ENCODE measurements around the gene OR5AU1.

OR5AU1 gene

GRCh38 chr14:21201732-21202462 lies 46.0 kb upstream of the OR5AU1 start:
- Histone ChIP-seq H3K4me3 (replicated peaks; ENCODE audit: low read depth, low read length) (no peak overlapping the region), H3K27me3 (replicated peaks; ENCODE audit: control insufficient read depth, insufficient read depth, low read length) (no peaks in the 10 kb centered on the region), H3K36me3 (ENCODE audit: control insufficient read depth, insufficient read depth, low read length) (peaks cover 3% of the 10 kb centered on the region)
- no peak for DNase-seq (ENCODE audit: extremely low read depth, insufficient read length)
- TF ChIP-seq, protein P1, sequence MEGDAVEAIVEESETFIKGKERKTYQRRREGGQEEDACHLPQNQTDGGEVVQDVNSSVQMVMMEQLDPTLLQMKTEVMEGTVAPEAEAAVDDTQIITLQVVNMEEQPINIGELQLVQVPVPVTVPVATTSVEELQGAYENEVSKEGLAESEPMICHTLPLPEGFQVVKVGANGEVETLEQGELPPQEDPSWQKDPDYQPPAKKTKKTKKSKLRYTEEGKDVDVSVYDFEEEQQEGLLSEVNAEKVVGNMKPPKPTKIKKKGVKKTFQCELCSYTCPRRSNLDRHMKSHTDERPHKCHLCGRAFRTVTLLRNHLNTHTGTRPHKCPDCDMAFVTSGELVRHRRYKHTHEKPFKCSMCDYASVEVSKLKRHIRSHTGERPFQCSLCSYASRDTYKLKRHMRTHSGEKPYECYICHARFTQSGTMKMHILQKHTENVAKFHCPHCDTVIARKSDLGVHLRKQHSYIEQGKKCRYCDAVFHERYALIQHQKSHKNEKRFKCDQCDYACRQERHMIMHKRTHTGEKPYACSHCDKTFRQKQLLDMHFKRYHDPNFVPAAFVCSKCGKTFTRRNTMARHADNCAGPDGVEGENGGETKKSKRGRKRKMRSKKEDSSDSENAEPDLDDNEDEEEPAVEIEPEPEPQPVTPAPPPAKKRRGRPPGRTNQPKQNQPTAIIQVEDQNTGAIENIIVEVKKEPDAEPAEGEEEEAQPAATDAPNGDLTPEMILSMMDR (IDR thresholded peaks at IDR 0.05; ENCODE audit: insufficient read depth, low read length, poor library complexity, severe bottlenecking): no peak

- H3K27me3 ChIP-seq (replicated peaks; ENCODE audit: control insufficient read depth, insufficient read depth, low read length): no peaks in the 10 kb centered on the region
- TF ChIP-seq, protein P1 (IDR thresholded peaks at IDR 0.05; ENCODE audit: insufficient read depth, low read length, poor library complexity, severe bottlenecking): no peak
- no peak for DNase-seq (ENCODE audit: extremely low read depth, insufficient read length)
- no peak overlapping the region for H3K4me3 ChIP-seq (replicated peaks; ENCODE audit: low read depth, low read length)
- peaks cover 3% of the 10 kb centered on the region for H3K36me3 ChIP-seq (ENCODE audit: control insufficient read depth, insufficient read depth, low read length)
These were observed 45.0 kb upstream of the OR5AU1 start for GRCh38 chr14:21200752-21201461.

DNA sequence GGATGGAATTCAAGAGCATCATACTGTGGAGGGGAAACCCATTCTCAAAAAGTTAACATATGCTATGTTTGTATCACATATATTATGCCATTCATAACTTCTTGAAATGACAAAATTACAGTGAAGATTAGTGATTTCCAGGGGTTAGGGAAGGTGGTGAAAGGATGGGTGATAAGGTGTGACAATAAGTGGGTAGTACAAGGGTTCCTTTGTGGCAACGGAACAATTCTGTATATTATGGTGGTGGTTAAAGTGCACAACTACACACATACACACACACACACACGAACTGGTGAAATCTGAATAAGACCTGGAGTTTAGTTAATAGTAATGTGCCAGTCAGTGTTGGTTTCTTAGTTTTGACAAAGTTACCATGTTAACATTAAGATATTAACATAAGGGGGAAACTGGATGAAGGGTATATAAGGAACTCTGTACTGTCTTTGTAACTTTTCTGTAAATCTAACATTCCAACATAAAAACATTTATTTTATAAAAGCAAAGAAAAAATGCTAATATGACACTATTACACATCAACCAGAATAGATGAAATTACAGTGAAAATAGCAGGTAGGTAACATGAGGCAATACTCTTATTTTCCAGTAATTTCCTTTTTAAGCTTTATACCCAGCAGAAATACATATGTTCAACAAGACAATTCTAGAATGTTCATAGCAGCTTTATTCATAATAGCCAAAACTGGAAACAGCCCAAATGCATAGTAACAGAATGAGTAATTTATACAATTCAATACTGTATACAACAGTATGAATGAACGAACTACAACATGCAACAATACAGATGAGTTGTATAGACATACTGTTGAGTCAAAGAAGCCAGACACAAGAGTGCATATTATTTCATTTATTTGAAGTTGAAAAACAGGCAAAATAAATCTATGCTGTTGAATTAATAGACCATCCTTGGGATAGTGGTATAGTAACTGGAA lies 44.0 kb upstream of the OR5AU1 start:
- TF ChIP-seq, protein P1 (IDR thresholded peaks at IDR 0.05; ENCODE audit: insufficient read depth, low read length, poor library complexity, severe bottlenecking): no peak
- Histone ChIP-seq H3K36me3 (ENCODE audit: control insufficient read depth, insufficient read depth, low read length) (peaks cover 1% of the 10 kb centered on the region), H3K4me3 (replicated peaks; ENCODE audit: low read depth, low read length) (no peak overlapping the region), H3K27me3 (replicated peaks; ENCODE audit: control insufficient read depth, insufficient read depth, low read length) (no peaks in the 10 kb centered on the region)
- DNase-seq (ENCODE audit: extremely low read depth, insufficient read length): no peak

GRCh38 chr14:21197418-21198205 lies 41.7 kb upstream of the OR5AU1 start:
- no peaks in the 10 kb centered on the region for H3K36me3 ChIP-seq (ENCODE audit: control insufficient read depth, insufficient read depth, low read length)
- TF ChIP-seq, protein P1 (IDR thresholded peaks at IDR 0.05; ENCODE audit: insufficient read depth, low read length, poor library complexity, severe bottlenecking): no peak
- H3K27me3 ChIP-seq (replicated peaks; ENCODE audit: control insufficient read depth, insufficient read depth, low read length): no peaks in the 10 kb centered on the region
- no peak overlapping the region for H3K4me3 ChIP-seq (replicated peaks; ENCODE audit: low read depth, low read length)
- DNase-seq (ENCODE audit: extremely low read depth, insufficient read length): no peak

DNA sequence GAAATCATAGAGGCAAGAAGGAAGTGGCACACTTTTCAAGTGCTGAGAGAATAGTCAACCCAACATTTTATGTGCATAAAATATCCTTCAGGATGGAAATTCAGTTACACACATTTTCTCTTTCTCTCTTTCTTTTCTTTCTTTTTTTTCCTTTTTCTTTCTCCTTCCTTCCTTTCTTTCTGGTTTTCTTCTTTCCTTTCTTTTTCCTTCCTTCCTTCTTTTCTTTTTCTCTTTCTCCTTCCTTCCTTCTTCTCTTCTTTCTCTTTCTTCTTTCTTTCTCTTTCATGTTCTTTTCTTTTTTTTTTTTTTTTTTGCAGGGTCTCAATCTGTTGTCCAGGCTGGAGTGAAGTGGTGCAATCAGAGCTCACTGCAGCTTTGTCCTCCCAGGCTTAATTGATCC lies 38.7 kb upstream of the OR5AU1 start:
- H3K27me3 ChIP-seq (replicated peaks; ENCODE audit: control insufficient read depth, insufficient read depth, low read length): no peaks in the 10 kb centered on the region
- no peaks in the 10 kb centered on the region for H3K36me3 ChIP-seq (ENCODE audit: control insufficient read depth, insufficient read depth, low read length)
- TF ChIP-seq, protein P1 (IDR thresholded peaks at IDR 0.05; ENCODE audit: insufficient read depth, low read length, poor library complexity, severe bottlenecking): no peak
- no peak for DNase-seq (ENCODE audit: extremely low read depth, insufficient read length)
- H3K4me3 ChIP-seq (replicated peaks; ENCODE audit: low read depth, low read length): no peak overlapping the region

Measured in GM06990 (cell line).